MM.1S (cell line): ENCODE results near the gene CTNNA1.
"Not testable (repeated sequence)": the region's sequence is repeated elsewhere in the genome, so short reads cannot be mapped to it uniquely, and the experiment has no call there.

Experiments
- DNase-seq: peaks from one replicate; pipeline ENCODE4 v3.0.0-alpha.2; 2015
- H2AFZ ChIP-seq: fragments of 300-600 bp; sonication (generic); 2 replicates; pipeline ENCODE4 v1.6.0; 2016; ENCODE audit warnings: antibody characterized with exemption, low read length
- H3F3A ChIP-seq: fragments of 300-600 bp; sonication (generic); 2 replicates; pipeline ENCODE4 v1.6.1; 2016; ENCODE audit warnings: mild to moderate bottlenecking, antibody characterized with exemption, low read length, moderate library complexity, mixed read lengths; ENCODE audit not compliant: insufficient read depth
- H3K27ac ChIP-seq: fragments of 300-600 bp; sonication (generic); 2 replicates; pipeline ENCODE4 v1.5.1; 2016; ENCODE audit warnings: mild to moderate bottlenecking, low read length
- H3K27me3 ChIP-seq: fragments of 300-600 bp; sonication (generic); replicated peaks from 2 replicates; pipeline ENCODE4 v1.6.0; 2016; ENCODE audit warnings: low read length; ENCODE audit not compliant: insufficient read depth
- H3K36me3 ChIP-seq: fragments of 300-600 bp; sonication (generic); replicated peaks from 2 replicates; pipeline ENCODE4 v1.6.1; 2016; ENCODE audit warnings: mild to moderate bottlenecking, low read length, mixed read lengths; ENCODE audit not compliant: insufficient read depth
- H3K4me1 ChIP-seq: fragments of 300-600 bp; sonication (generic); 2 replicates; pipeline ENCODE4 v1.6.1; 2016; ENCODE audit warnings: low read length, mixed read lengths
- H3K4me2 ChIP-seq: fragments of 300-600 bp; sonication (generic); 2 replicates; pipeline ENCODE4 v1.6.0; 2016; ENCODE audit warnings: low read depth, low read length
- H3K4me3 ChIP-seq: fragments of 300-600 bp; sonication (generic); 2 replicates; pipeline ENCODE4 v1.5.1; 2016; ENCODE audit warnings: low read length, mixed read lengths
- H3K79me2 ChIP-seq: fragments of 300-600 bp; sonication (generic); 2 replicates; pipeline ENCODE4 v1.6.1; 2016; ENCODE audit warnings: mixed run types, low read length, mixed read lengths
- H3K9ac ChIP-seq: fragments of 300-600 bp; sonication (generic); 2 replicates; pipeline ENCODE4 v1.6.1; 2016; ENCODE audit warnings: low read length, mixed read lengths
- H3K9me2 ChIP-seq: fragments of 300-600 bp; sonication (generic); replicated peaks from 2 replicates; pipeline ENCODE4 v1.6.1; 2016; ENCODE audit warnings: mild to moderate bottlenecking, low read length, mixed read lengths; ENCODE audit not compliant: insufficient read depth
- H3K9me3 ChIP-seq: fragments of 300-600 bp; sonication (generic); replicated peaks from 2 replicates; pipeline ENCODE4 v1.6.1; 2016; ENCODE audit warnings: mild to moderate bottlenecking, low read length, mixed read lengths; ENCODE audit not compliant: insufficient read depth
- H4K20me1 ChIP-seq: fragments of 300-600 bp; sonication (generic); 2 replicates; pipeline ENCODE4 v1.6.1; 2016; ENCODE audit warnings: mild to moderate bottlenecking, low read length, moderate library complexity, mixed read lengths; ENCODE audit not compliant: insufficient read depth
- CTCF ChIP-seq: fragments of 300-600 bp; sonication (generic); IDR thresholded peaks from 2 replicates; pipeline ENCODE4 v1.5.1; 2016; ENCODE audit warnings: antibody characterized with exemption, low read length, mixed read lengths
- EZH2 ChIP-seq: fragments of 300-600 bp; sonication (generic); optimal IDR thresholded peaks from 2 replicates; pipeline ENCODE3; 2017; ENCODE audit warnings: low read depth, mild to moderate bottlenecking, antibody characterized with exemption, low read length, mixed read lengths
- EZH2phosphoT487 ChIP-seq: fragments of 300-600 bp; sonication (generic); IDR thresholded peaks from 2 replicates; pipeline ENCODE4 v1.6.1; 2018; ENCODE audit warnings: antibody characterized with exemption, low read length

CTNNA1 gene

GRCh38 chr5:138770977-138771376, 17.8 kb downstream of the CTNNA1 start:
- Histone ChIP-seq H3K79me2 (peaks cover 84% of the 10 kb centered on the region), H3K27me3 (no peaks in the 10 kb centered on the region), H3K4me2 (no peak overlapping the region), H3K9me2 (no peaks in the 10 kb centered on the region), H3K36me3 (no peaks in the 10 kb centered on the region), H4K20me1 (no peaks in the 10 kb centered on the region; the same call in 1 of the 2 replicates), H3K4me1 (no peaks in the 10 kb centered on the region), H3K9ac (no peak overlapping the region), H3K9me3 (no peaks in the 10 kb centered on the region), H2AFZ (no peak overlapping the region), H3F3A (no peaks in the 10 kb centered on the region), H3K4me3 (no peak overlapping the region), H3K27ac (no peak overlapping the region)
- TF ChIP-seq CTCF = no peak
- TF ChIP-seq EZH2phosphoT487 = no peak
- no peak for TF ChIP-seq EZH2
- no peak for DNase-seq

GRCh38 chr5:138772986-138773594, 19.9 kb downstream of the CTNNA1 start:
- Histone ChIP-seq H3K9me3 (no peaks in the 10 kb centered on the region), H3K4me1 (no peaks in the 10 kb centered on the region)

GRCh38 chr5:138773624-138774023, 20.4 kb downstream of the CTNNA1 start:
- not testable (repeated sequence) for H3K9me2 ChIP-seq, H3K9me3 ChIP-seq, H3F3A ChIP-seq, H3K36me3 ChIP-seq, H4K20me1 ChIP-seq, H3K4me2 ChIP-seq, H2AFZ ChIP-seq, H3K4me3 ChIP-seq, H3K4me1 ChIP-seq, DNase-seq, H3K27me3 ChIP-seq, H3K9ac ChIP-seq, H3K27ac ChIP-seq
- H3K79me2 ChIP-seq = peaks cover 66% of the 10 kb centered on the region

More at GRCh38 chr5:138772986-138773594, 19.9 kb downstream of the CTNNA1 start:
- TF ChIP-seq CTCF (no peak), EZH2phosphoT487 (no peak), EZH2 (no peak)
- DNase-seq = no peak
- Histone ChIP-seq H3F3A (no peaks in the 10 kb centered on the region), H4K20me1 (no peaks in the 10 kb centered on the region; the same call in 1 of the 2 replicates), H3K27me3 (no peaks in the 10 kb centered on the region), H3K27ac (no peak overlapping the region), H3K4me3 (no peak overlapping the region), H2AFZ (no peak overlapping the region), H3K36me3 (no peaks in the 10 kb centered on the region), H3K4me2 (no peak overlapping the region), H3K9me2 (no peaks in the 10 kb centered on the region), H3K79me2 (peaks cover 66% of the 10 kb centered on the region), H3K9ac (no peak overlapping the region)

GRCh38 chr5:138775034-138775433, 21.8 kb downstream of the CTNNA1 start:
- H4K20me1 ChIP-seq = no peaks in the 10 kb centered on the region; the same call in 1 of the 2 replicates

More at GRCh38 chr5:138775034-138775433, 21.8 kb downstream of the CTNNA1 start:
- H3K9ac ChIP-seq = no peak overlapping the region
- TF ChIP-seq EZH2phosphoT487 (no peak), CTCF (no peak), EZH2 (no peak)
- no peaks in the 10 kb centered on the region for H3K9me3 ChIP-seq
- H3F3A ChIP-seq = no peaks in the 10 kb centered on the region
- no peak overlapping the region for H3K27ac ChIP-seq
- no peaks in the 10 kb centered on the region for H3K27me3 ChIP-seq
- peaks cover 66% of the 10 kb centered on the region for H3K79me2 ChIP-seq
- no peak overlapping the region for H2AFZ ChIP-seq
- H3K4me2 ChIP-seq = no peak overlapping the region
- H3K36me3 ChIP-seq = no peaks in the 10 kb centered on the region
- H3K9me2 ChIP-seq = no peaks in the 10 kb centered on the region
- H3K4me3 ChIP-seq = no peak overlapping the region
- no peak for DNase-seq
- H3K4me1 ChIP-seq = no peaks in the 10 kb centered on the region
